HCT116 (cell line): ENCODE results near the gene ITPKB.

Experiments
- EZH2 ChIP-seq: fragments of 200-600 bp; sonication (generic); IDR thresholded peaks from 2 replicates; pipeline ENCODE4 v1.6.1; 2017; ENCODE audit warnings: antibody characterized with exemption, mixed run types
- EZH2phosphoT487 ChIP-seq: fragments of 200-600 bp; IDR thresholded peaks from 2 replicates; pipeline ENCODE4 v1.6.1; 2018; ENCODE audit warnings: antibody characterized with exemption, borderline replicate concordance
- MAX ChIP-seq: IDR thresholded peaks from 2 replicates; pipeline ENCODE4 v1.6.1; 2012
- POLR2A ChIP-seq: IDR thresholded peaks from 2 replicates; pipeline ENCODE4 v1.7.0; 2011; ENCODE audit warnings: borderline replicate concordance; ENCODE audit not compliant: insufficient read depth, insufficient read length; ENCODE audit errors: extremely low read depth
- POLR2AphosphoS5 ChIP-seq: IDR thresholded peaks from 2 replicates; pipeline ENCODE4 v1.6.1; 2011; ENCODE audit warnings: mild to moderate bottlenecking, low read depth, low read length, moderate library complexity
- REST ChIP-seq: IDR thresholded peaks from 2 replicates; pipeline ENCODE4 v1.6.1; 2012; ENCODE audit warnings: low read depth
- TF ChIP-seq, protein P1 (sequence below), 3 experiments: fragments of 200-600 bp in 1 of 3; sonication (generic) in 1 of 3; IDR thresholded peaks in 2 of 3; conservative IDR thresholded peaks in 1 of 3; 2 replicates each; pipeline ENCODE4 v1.5.1; 2012 to 2017; ENCODE audit warnings: low read depth in 2 of 3, low read length in 2 of 3, antibody characterized with exemption in 1 of 3, borderline replicate concordance in 1 of 3, control low read depth in 1 of 3, mild to moderate bottlenecking in 1 of 3, mixed read lengths in 1 of 3, mixed run types in 1 of 3, moderate library complexity in 1 of 3; ENCODE audit not compliant: insufficient read depth in 1 of 3
- TF ChIP-seq, protein P2 (sequence below): IDR thresholded peaks from 2 replicates; pipeline ENCODE4 v1.6.1; 2012

DNA sequence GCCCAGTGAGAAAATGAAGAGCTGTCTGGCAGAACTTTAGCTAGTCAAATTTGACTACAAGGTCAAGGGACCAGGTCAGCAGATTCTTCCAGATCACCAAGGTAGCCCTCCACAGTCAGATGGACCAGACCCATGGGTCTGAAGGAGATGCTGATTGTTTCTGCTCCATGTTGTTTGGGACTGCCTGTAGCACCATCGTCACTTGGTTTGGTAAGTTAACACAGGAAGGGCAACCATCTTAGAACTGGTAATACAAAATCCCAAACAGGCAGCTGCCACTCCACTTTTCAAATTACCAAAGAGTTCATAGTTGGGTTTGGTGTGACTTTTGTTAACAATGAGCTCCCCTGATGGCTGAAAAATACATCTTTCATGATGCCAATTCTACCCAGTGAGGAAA lies 9.0 kb downstream of the ITPKB start:
- TF ChIP-seq EZH2phosphoT487 = no peak
- no peak for TF ChIP-seq REST
- no peak for TF ChIP-seq EZH2
- no peak for TF ChIP-seq MAX
- TF ChIP-seq, protein P1, sequence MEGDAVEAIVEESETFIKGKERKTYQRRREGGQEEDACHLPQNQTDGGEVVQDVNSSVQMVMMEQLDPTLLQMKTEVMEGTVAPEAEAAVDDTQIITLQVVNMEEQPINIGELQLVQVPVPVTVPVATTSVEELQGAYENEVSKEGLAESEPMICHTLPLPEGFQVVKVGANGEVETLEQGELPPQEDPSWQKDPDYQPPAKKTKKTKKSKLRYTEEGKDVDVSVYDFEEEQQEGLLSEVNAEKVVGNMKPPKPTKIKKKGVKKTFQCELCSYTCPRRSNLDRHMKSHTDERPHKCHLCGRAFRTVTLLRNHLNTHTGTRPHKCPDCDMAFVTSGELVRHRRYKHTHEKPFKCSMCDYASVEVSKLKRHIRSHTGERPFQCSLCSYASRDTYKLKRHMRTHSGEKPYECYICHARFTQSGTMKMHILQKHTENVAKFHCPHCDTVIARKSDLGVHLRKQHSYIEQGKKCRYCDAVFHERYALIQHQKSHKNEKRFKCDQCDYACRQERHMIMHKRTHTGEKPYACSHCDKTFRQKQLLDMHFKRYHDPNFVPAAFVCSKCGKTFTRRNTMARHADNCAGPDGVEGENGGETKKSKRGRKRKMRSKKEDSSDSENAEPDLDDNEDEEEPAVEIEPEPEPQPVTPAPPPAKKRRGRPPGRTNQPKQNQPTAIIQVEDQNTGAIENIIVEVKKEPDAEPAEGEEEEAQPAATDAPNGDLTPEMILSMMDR (IDR thresholded peaks at IDR 0.05 in 2 of 3, conservative IDR thresholded peaks at IDR 0.05 in 1 of 3; ENCODE audit: borderline replicate concordance in 1 of 3, insufficient read depth in 1 of 3, low read depth in 2 of 3, low read length in 2 of 3) = no peak
- no peak for TF ChIP-seq POLR2AphosphoS5
- TF ChIP-seq POLR2A = no peak
- TF ChIP-seq, protein P2, sequence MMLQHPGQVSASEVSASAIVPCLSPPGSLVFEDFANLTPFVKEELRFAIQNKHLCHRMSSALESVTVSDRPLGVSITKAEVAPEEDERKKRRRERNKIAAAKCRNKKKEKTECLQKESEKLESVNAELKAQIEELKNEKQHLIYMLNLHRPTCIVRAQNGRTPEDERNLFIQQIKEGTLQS = no peak
